Neutrophil (primary cell): ENCODE results near the gene ASXL1.

Source experiments
- H3K27ac ChIP-seq: fragments of 200-600 bp; sonication (generic); 2 replicates; pipeline ENCODE4 v1.5.1; 2016; ENCODE audit warnings: mild to moderate bottlenecking, moderate library complexity
- H3K27me3 ChIP-seq: fragments of 200-600 bp; sonication (generic); 2 replicates; pipeline ENCODE4 v1.6.0; 2016; ENCODE audit warnings: mild to moderate bottlenecking
- H3K36me3 ChIP-seq: fragments of 200-600 bp; sonication (generic); 2 replicates; pipeline ENCODE4 v1.5.1; 2017
- H3K4me1 ChIP-seq, 2 experiments: fragments of 200-600 bp in 1 of 2; sonication (generic) in 1 of 2; 1 replicate in 1 of 2; 2 replicates in 1 of 2; pipeline versions ENCODE4 v1.5.1 to v1.6.1; 2013 to 2016; ENCODE audit warnings: low read depth in 1 of 2, low read length in 1 of 2, mild to moderate bottlenecking in 1 of 2, moderate library complexity in 1 of 2; ENCODE audit not compliant: control insufficient read depth in 1 of 2, insufficient read depth in 1 of 2
- H3K4me3 ChIP-seq, 2 experiments: fragments of 200-600 bp in 1 of 2; sonication (generic) in 1 of 2; 1 replicate in 1 of 2; 2 replicates in 1 of 2; pipeline ENCODE4 v1.5.1; 2013 to 2016; ENCODE audit warnings: low read depth in 1 of 2, low read length in 1 of 2, mild to moderate bottlenecking in 1 of 2, moderate library complexity in 1 of 2
- H3K9me3 ChIP-seq: fragments of 200-600 bp; sonication (generic); 2 replicates; pipeline ENCODE4 v1.5.1; 2016
- CTCF ChIP-seq: fragments of 200-600 bp; sonication (generic); IDR thresholded peaks from 2 replicates; pipeline ENCODE4 v1.5.1; 2016; ENCODE audit warnings: antibody characterized with exemption

ASXL1 gene

GRCh38 chr20:32473231-32474008 lies 115.3 kb downstream of the ASXL1 start:
- Histone ChIP-seq H3K36me3 (peaks cover 46% of the 10 kb centered on the region), H3K4me1 (peaks cover 54 to 55% of the 10 kb centered on the region in 2 experiments), H3K4me3 (no peak overlapping the region), H3K27ac (no peak overlapping the region), H3K27me3 (no peaks in the 10 kb centered on the region), H3K9me3 (no peaks in the 10 kb centered on the region)
- TF ChIP-seq CTCF: no peak

- Histone ChIP-seq H3K4me3 (no peak overlapping the region), H3K36me3 (peaks cover 46% of the 10 kb centered on the region), H3K27ac (no peak overlapping the region), H3K27me3 (no peaks in the 10 kb centered on the region), H3K9me3 (no peaks in the 10 kb centered on the region), H3K4me1 (peaks cover 53 to 60% of the 10 kb centered on the region in 2 experiments)
- TF ChIP-seq CTCF: no peak
These were observed 116.0 kb downstream of the ASXL1 start for GRCh38 chr20:32474009-32474716.

GRCh38 chr20:32474717-32474966 lies 116.5 kb downstream of the ASXL1 start:
- Histone ChIP-seq H3K36me3 (peaks cover 46% of the 10 kb centered on the region), H3K9me3 (no peaks in the 10 kb centered on the region), H3K4me1 (peaks cover 58 to 63% of the 10 kb centered on the region in 2 experiments), H3K27ac (no peak overlapping the region), H3K4me3 (peak overlapping the region in 1 of 2 experiments; percentile 8), H3K27me3 (no peaks in the 10 kb centered on the region)
- TF ChIP-seq CTCF: no peak

- TF ChIP-seq CTCF: no peak
- peaks cover 58 to 63% of the 10 kb centered on the region in 2 experiments for H3K4me1 ChIP-seq
- no peaks in the 10 kb centered on the region for H3K9me3 ChIP-seq
- peak overlapping the region; percentile 36 for H3K27ac ChIP-seq
- peak overlapping the region; percentile 2 to 8 for H3K4me3 ChIP-seq
- peaks cover 46% of the 10 kb centered on the region for H3K36me3 ChIP-seq
- H3K27me3 ChIP-seq: no peaks in the 10 kb centered on the region
These were observed 117.1 kb downstream of the ASXL1 start for GRCh38 chr20:32474967-32475811.

GRCh38 chr20:32476684-32477593 lies 118.8 kb downstream of the ASXL1 start:
- TF ChIP-seq CTCF: no peak
- Histone ChIP-seq H3K27me3 (no peaks in the 10 kb centered on the region), H3K36me3 (peaks cover 28% of the 10 kb centered on the region), H3K9me3 (no peaks in the 10 kb centered on the region), H3K4me1 (peaks cover 65 to 74% of the 10 kb centered on the region in 2 experiments), H3K4me3 (no peak overlapping the region), H3K27ac (peak overlapping the region; percentile 10)
